Measurements from ENCODE around the gene NECTIN3.

NECTIN3 gene

GRCh38 chr3:111210866-111211564 is 139.4 kb downstream of the NECTIN3 start:
- no peak for DNase-seq

DNA sequence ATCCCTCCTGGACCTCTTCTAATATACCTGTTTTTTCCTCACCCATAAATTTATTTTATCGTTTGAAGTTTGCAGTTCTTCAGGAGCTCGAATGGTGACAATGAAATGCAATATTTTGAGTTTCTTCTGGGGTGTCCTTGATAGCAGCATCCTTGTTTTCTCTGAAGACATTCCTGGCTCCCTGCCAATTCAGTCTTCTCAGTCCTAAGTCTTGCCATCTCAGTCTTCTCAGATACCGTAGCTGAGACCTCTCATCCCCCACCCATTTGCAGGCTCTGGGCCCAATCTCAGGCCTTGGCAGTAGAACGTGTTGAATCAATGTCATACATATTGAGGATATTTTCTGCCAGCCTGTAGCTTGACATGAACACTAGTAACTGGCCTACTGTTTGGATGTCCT is 140.9 kb downstream of the NECTIN3 start:
- DNase-seq, result no peak

DNA sequence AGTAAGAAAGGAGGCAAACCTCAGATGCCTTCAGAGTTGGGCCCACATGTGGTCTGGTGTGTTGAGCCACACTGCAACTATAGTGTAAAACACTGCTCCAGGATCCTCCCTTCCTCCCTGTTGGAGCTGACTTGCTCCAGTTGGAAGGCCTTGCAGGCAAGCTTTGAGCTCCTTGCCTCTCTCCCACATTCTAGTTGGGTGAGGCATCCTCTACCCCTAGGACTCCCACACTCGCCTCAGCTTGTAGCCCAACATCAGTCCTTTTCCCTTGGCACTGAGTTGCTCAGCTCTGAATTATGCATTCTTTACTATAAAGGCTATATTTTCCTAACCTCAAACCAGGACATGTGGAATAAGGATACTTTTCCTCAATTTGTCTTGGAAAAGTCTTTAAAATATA is 143.9 kb downstream of the NECTIN3 start:
- no peak for DNase-seq

- DNase-seq, result no peak
These were observed 147.0 kb downstream of the NECTIN3 start for GRCh38 chr3:111218615-111219014.

GRCh38 chr3:111227216-111227615 is 155.6 kb downstream of the NECTIN3 start:
- no peak for DNase-seq

DNA sequence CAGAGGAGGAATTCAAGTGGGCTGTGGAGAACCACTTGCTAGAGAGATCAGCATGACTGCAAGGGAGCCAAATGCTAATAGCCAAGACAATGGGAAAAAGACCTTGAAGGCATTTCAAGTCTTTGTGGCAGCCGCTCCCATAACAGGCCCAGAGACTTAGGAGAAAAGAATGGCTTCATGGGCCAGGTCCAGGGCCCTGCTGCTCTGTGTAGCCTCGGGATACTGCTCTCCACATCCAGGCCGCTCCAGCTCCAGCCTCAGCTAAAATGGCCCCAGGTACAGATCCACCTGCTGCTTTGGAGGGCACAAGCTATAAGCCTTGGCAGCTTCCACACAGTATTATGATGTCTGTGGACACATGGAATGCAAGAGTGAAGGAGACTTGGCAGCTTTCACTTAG is 157.7 kb downstream of the NECTIN3 start:
- DNase-seq, result no peak

GRCh38 chr3:111236836-111237713 is 165.5 kb downstream of the NECTIN3 start:
- no peak for DNase-seq

- no peak for DNase-seq
These were observed 166.3 kb downstream of the NECTIN3 start for GRCh38 chr3:111237946-111238345.

GRCh38 chr3:111238885-111239284 is 167.3 kb downstream of the NECTIN3 start:
- DNase-seq, result no peak

- DNase-seq, result no peak
These were observed 170.3 kb downstream of the NECTIN3 start for GRCh38 chr3:111241960-111242359.

Data from GF-D8 (cell line).